A673 (cell line): Measurements from ENCODE around the gene NCOA3. TPM values are rescaled to one million over a fixed set of nuclear protein-coding genes. Genes with fewer than 3 reads are reported as not detected.

Experiments
- BruUV-seq: library from RNA; stranded (reverse); fragments of 400-500 nt; replicated peaks from 2 replicates; lab custom pipeline; 2021; lab: Mats Ljungman, UMichigan
- CTCF ChIA-PET: fragments of 300-600 bp; sonication (Branson Sonifier 250); formaldehyde crosslinking; loops from one replicate; lab custom pipeline; 2022; ENCODE audit warnings: antibody characterized with exemption; lab: Charles Lee
- POLR2A ChIA-PET: fragments of 300-600 bp; sonication (Branson Sonifier 250); formaldehyde crosslinking; loops from one replicate; lab custom pipeline; 2022; ENCODE audit warnings: antibody characterized with exemption; ENCODE audit not compliant: low non-redundant PET; lab: Charles Lee
- DNase-seq: peaks from one replicate; pipeline ENCODE4 v3.0.0-alpha.2; 2015; ENCODE audit warnings: low spot score
- H3K27ac ChIP-seq: fragments of 200-600 bp; sonication (generic); 2 replicates; pipeline ENCODE4 v1.5.1; 2016; ENCODE audit warnings: mixed run types, low read depth, mild to moderate bottlenecking, mixed read lengths, antibody characterized with exemption, low read length; ENCODE audit not compliant: poor library complexity, severe bottlenecking
- H3K27me3 ChIP-seq: fragments of 200-600 bp; sonication (generic); replicated peaks from 2 replicates; pipeline ENCODE4 v1.6.1; 2017; ENCODE audit warnings: mixed run types, low read depth, mild to moderate bottlenecking, mixed read lengths, antibody characterized with exemption, low read length; ENCODE audit not compliant: insufficient read depth, poor library complexity
- H3K36me3 ChIP-seq: fragments of 200-600 bp; sonication (generic); 2 replicates; pipeline ENCODE4 v1.6.1; 2016; ENCODE audit warnings: mixed run types, mild to moderate bottlenecking, mixed read lengths, antibody characterized with exemption, low read length; ENCODE audit not compliant: insufficient read depth, poor library complexity, severe bottlenecking
- H3K4me1 ChIP-seq: fragments of 200-600 bp; sonication (generic); 2 replicates; pipeline ENCODE4 v1.6.1; 2017; ENCODE audit warnings: mixed run types, mild to moderate bottlenecking, mixed read lengths, antibody characterized with exemption, low read length; ENCODE audit not compliant: insufficient read depth, poor library complexity, severe bottlenecking
- H3K4me3 ChIP-seq: fragments of 200-600 bp; sonication (generic); 2 replicates; pipeline ENCODE4 v1.5.1; 2016; ENCODE audit warnings: low read depth, mixed run types, mild to moderate bottlenecking, mixed read lengths, low read length; ENCODE audit not compliant: poor library complexity, severe bottlenecking
- H3K9me3 ChIP-seq: fragments of 200-600 bp; sonication (generic); 2 replicates; pipeline ENCODE4 v1.6.1; 2016; ENCODE audit warnings: mixed run types, low read depth, mild to moderate bottlenecking, mixed read lengths, antibody characterized with exemption, low read length; ENCODE audit not compliant: poor library complexity, severe bottlenecking
- CTCF ChIP-seq: fragments of 300-800, 200-600 bp; sonication (generic); conservative IDR thresholded peaks from 2 replicates; pipeline ENCODE4 v1.5.1; 2017; ENCODE audit warnings: low read depth, mild to moderate bottlenecking, antibody characterized with exemption, low read length, moderate library complexity, mixed read lengths
- EZH2 ChIP-seq: fragments of 200-600 bp; sonication (generic); IDR thresholded peaks from 2 replicates; pipeline ENCODE4 v1.6.1; 2017; ENCODE audit warnings: borderline replicate concordance, low read depth, mild to moderate bottlenecking, mixed read lengths, antibody characterized with exemption, low read length; ENCODE audit not compliant: poor library complexity, severe bottlenecking
- intact Hi-C: fragments of 100-400 bp; cut with micrococcal nuclease; formaldehyde crosslinking; loops from one replicate; pipeline ENCODE4 v1.10.0; 2022; ENCODE audit not compliant: unreplicated experiment
- total RNA-seq: library from RNA; stranded (reverse); gene quantifications from 2 replicates; pipeline ENCODE4 v1.2.3, GENCODE V29; 2021

NCOA3 gene
- total RNA-seq, 1 experiment from 2014 or later: 26.8 TPM

GRCh38 chr20:47484303-47484702, 17.4 kb upstream of the NCOA3 start:
- no peaks in the 10 kb centered on the region for H3K4me1 ChIP-seq
- TF ChIP-seq CTCF: no peak
- no peak for TF ChIP-seq EZH2
- ChIA-PET CTCF (no interaction called here), POLR2A (no interaction called here)
- no peaks in the 10 kb centered on the region for H3K27me3 ChIP-seq
- H3K9me3 ChIP-seq: no peaks in the 10 kb centered on the region
- H3K27ac ChIP-seq: no peak overlapping the region
- H3K36me3 ChIP-seq: no peaks in the 10 kb centered on the region
- BruUV-seq: no TSS peak
- no peak for DNase-seq
- no peak overlapping the region for H3K4me3 ChIP-seq
- intact Hi-C loops: no loop called here

GRCh38 chr20:47487175-47487917, 14.3 kb upstream of the NCOA3 start:
- intact Hi-C loops: no loop called here
- Histone ChIP-seq H3K9me3 (no peaks in the 10 kb centered on the region), H3K36me3 (no peaks in the 10 kb centered on the region), H3K4me3 (no peak overlapping the region), H3K4me1 (peaks cover 4% of the 10 kb centered on the region), H3K27me3 (no peaks in the 10 kb centered on the region), H3K27ac (no peak overlapping the region)
- CTCF ChIA-PET: no interaction called here
- POLR2A ChIA-PET: no interaction called here
- DNase-seq: no peak
- TF ChIP-seq EZH2: no peak
- no peak for TF ChIP-seq CTCF
- BruUV-seq: no TSS peak

- Histone ChIP-seq H3K27me3 (no peaks in the 10 kb centered on the region), H3K4me3 (no peak overlapping the region), H3K9me3 (no peaks in the 10 kb centered on the region), H3K27ac (no peak overlapping the region), H3K4me1 (peaks cover 24% of the 10 kb centered on the region), H3K36me3 (no peaks in the 10 kb centered on the region)
- TF ChIP-seq EZH2: no peak
- TF ChIP-seq CTCF: no peak
- no peak for DNase-seq
- ChIA-PET CTCF (interaction anchor here (0.6 kb wide), 1 partner anchor 13 kb away, joined by 4 read pairs; no protein-coding TSS in a partner anchor), POLR2A (no interaction called here)
- intact Hi-C loops: no loop called here
- BruUV-seq: no TSS peak
Observed at GRCh38 chr20:47489448-47489872, 12.2 kb upstream of the NCOA3 start.
